ENCODE results near the gene PITX2.

- TF ChIP-seq CTCF (IDR thresholded peaks at IDR 0.05) (no peak), POLR2A (IDR thresholded peaks at IDR 0.05) (no peak)
Observed at GRCh38 chr4:110617075-110617640, 5.7 kb downstream of the PITX2 start.
